ENCODE data around the gene PDILT.

Gene PDILT

GRCh38 chr16:20401066-20401465 is 3.5 kb downstream of the PDILT start:
- no peaks in the 10 kb centered on the region for H3K9me3 ChIP-seq (ENCODE audit: control insufficient read depth, low read length)
- DNase-seq (ENCODE audit: low read depth): no peak
- H3K36me3 ChIP-seq (ENCODE audit: control insufficient read depth, insufficient read depth, low read length, severe bottlenecking): no peaks in the 10 kb centered on the region
- no peak overlapping the region for H3K4me3 ChIP-seq (ENCODE audit: low read length)
- H3K27me3 ChIP-seq (replicated peaks; ENCODE audit: control insufficient read depth, insufficient read depth, low read length): peaks cover 3% of the 10 kb centered on the region
- no peak overlapping the region for H3K9ac ChIP-seq (ENCODE audit: low read length)
- H3K4me1 ChIP-seq (ENCODE audit: control insufficient read depth, insufficient read depth, low read length): no peaks in the 10 kb centered on the region

GRCh38 chr16:20399185-20399584 is 5.4 kb downstream of the PDILT start:
- Histone ChIP-seq H3K4me1 (ENCODE audit: control insufficient read depth, insufficient read depth, low read length) (peaks cover 2% of the 10 kb centered on the region), H3K36me3 (ENCODE audit: control insufficient read depth, insufficient read depth, low read length, severe bottlenecking) (no peaks in the 10 kb centered on the region)
- no peak for DNase-seq (ENCODE audit: low read depth)

GRCh38 chr16:20398603-20399002 is 5.9 kb downstream of the PDILT start:
- Histone ChIP-seq H3K4me1 (ENCODE audit: control insufficient read depth, insufficient read depth, low read length) (peaks cover 3% of the 10 kb centered on the region), H3K4me3 (ENCODE audit: low read length) (no peak overlapping the region), H3K9me3 (ENCODE audit: control insufficient read depth, low read length) (no peaks in the 10 kb centered on the region), H3K9ac (ENCODE audit: low read length) (no peak overlapping the region), H3K36me3 (ENCODE audit: control insufficient read depth, insufficient read depth, low read length, severe bottlenecking) (no peaks in the 10 kb centered on the region), H3K27me3 (replicated peaks; ENCODE audit: control insufficient read depth, insufficient read depth, low read length) (peaks cover 3% of the 10 kb centered on the region)
- no peak for DNase-seq (ENCODE audit: low read depth)

More at GRCh38 chr16:20399185-20399584, 5.4 kb downstream of the PDILT start:
- H3K27me3 ChIP-seq (replicated peaks; ENCODE audit: control insufficient read depth, insufficient read depth, low read length): peaks cover 3% of the 10 kb centered on the region
- H3K4me3 ChIP-seq (ENCODE audit: low read length): no peak overlapping the region
- H3K9ac ChIP-seq (ENCODE audit: low read length): no peak overlapping the region
- H3K9me3 ChIP-seq (ENCODE audit: control insufficient read depth, low read length): no peaks in the 10 kb centered on the region

- Histone ChIP-seq H3K9me3 (ENCODE audit: control insufficient read depth, low read length) (no peaks in the 10 kb centered on the region), H3K4me1 (ENCODE audit: control insufficient read depth, insufficient read depth, low read length) (peaks cover 3% of the 10 kb centered on the region), H3K36me3 (ENCODE audit: control insufficient read depth, insufficient read depth, low read length, severe bottlenecking) (no peaks in the 10 kb centered on the region), H3K4me3 (ENCODE audit: low read length) (no peak overlapping the region), H3K9ac (ENCODE audit: low read length) (no peak overlapping the region), H3K27me3 (replicated peaks; ENCODE audit: control insufficient read depth, insufficient read depth, low read length) (peaks cover 4% of the 10 kb centered on the region)
- DNase-seq (ENCODE audit: low read depth): no peak
Measured at GRCh38 chr16:20397468-20398074, 7.0 kb downstream of the PDILT start.

GRCh38 chr16:20396846-20397467 is 7.6 kb downstream of the PDILT start:
- peaks cover 3% of the 10 kb centered on the region for H3K4me1 ChIP-seq (ENCODE audit: control insufficient read depth, insufficient read depth, low read length)
- H3K9me3 ChIP-seq (ENCODE audit: control insufficient read depth, low read length): no peaks in the 10 kb centered on the region
- no peak for DNase-seq (ENCODE audit: low read depth)
- no peak overlapping the region for H3K4me3 ChIP-seq (ENCODE audit: low read length)
- no peaks in the 10 kb centered on the region for H3K36me3 ChIP-seq (ENCODE audit: control insufficient read depth, insufficient read depth, low read length, severe bottlenecking)
- no peak overlapping the region for H3K9ac ChIP-seq (ENCODE audit: low read length)
- H3K27me3 ChIP-seq (replicated peaks; ENCODE audit: control insufficient read depth, insufficient read depth, low read length): peaks cover 4% of the 10 kb centered on the region

GRCh38 chr16:20395946-20396345 is 8.6 kb downstream of the PDILT start:
- H3K27me3 ChIP-seq (replicated peaks; ENCODE audit: control insufficient read depth, insufficient read depth, low read length): peaks cover 4% of the 10 kb centered on the region
- peaks cover 3% of the 10 kb centered on the region for H3K4me1 ChIP-seq (ENCODE audit: control insufficient read depth, insufficient read depth, low read length)
- no peak overlapping the region for H3K4me3 ChIP-seq (ENCODE audit: low read length)
- H3K9me3 ChIP-seq (ENCODE audit: control insufficient read depth, low read length): no peaks in the 10 kb centered on the region
- H3K9ac ChIP-seq (ENCODE audit: low read length): no peak overlapping the region
- H3K36me3 ChIP-seq (ENCODE audit: control insufficient read depth, insufficient read depth, low read length, severe bottlenecking): no peaks in the 10 kb centered on the region
- no peak for DNase-seq (ENCODE audit: low read depth)

- H3K4me3 ChIP-seq (ENCODE audit: low read length): no peak overlapping the region
- peaks cover 3% of the 10 kb centered on the region for H3K4me1 ChIP-seq (ENCODE audit: control insufficient read depth, insufficient read depth, low read length)
- DNase-seq (ENCODE audit: low read depth): no peak
- no peaks in the 10 kb centered on the region for H3K36me3 ChIP-seq (ENCODE audit: control insufficient read depth, insufficient read depth, low read length, severe bottlenecking)
- H3K9me3 ChIP-seq (ENCODE audit: control insufficient read depth, low read length): no peaks in the 10 kb centered on the region
- peaks cover 5% of the 10 kb centered on the region for H3K27me3 ChIP-seq (replicated peaks; ENCODE audit: control insufficient read depth, insufficient read depth, low read length)
- no peak overlapping the region for H3K9ac ChIP-seq (ENCODE audit: low read length)
Measured at GRCh38 chr16:20393801-20394577, 10.5 kb downstream of the PDILT start.

GRCh38 chr16:20391045-20391444 is 13.5 kb downstream of the PDILT start:
- H3K27me3 ChIP-seq (replicated peaks; ENCODE audit: control insufficient read depth, insufficient read depth, low read length): peaks cover 21% of the 10 kb centered on the region
- no peaks in the 10 kb centered on the region for H3K9me3 ChIP-seq (ENCODE audit: control insufficient read depth, low read length)
- H3K36me3 ChIP-seq (ENCODE audit: control insufficient read depth, insufficient read depth, low read length, severe bottlenecking): no peaks in the 10 kb centered on the region
- H3K9ac ChIP-seq (ENCODE audit: low read length): no peak overlapping the region
- DNase-seq (ENCODE audit: low read depth): no peak
- peaks cover 3% of the 10 kb centered on the region for H3K4me1 ChIP-seq (ENCODE audit: control insufficient read depth, insufficient read depth, low read length)
- no peak overlapping the region for H3K4me3 ChIP-seq (ENCODE audit: low read length)

GRCh38 chr16:20388854-20389253 is 15.7 kb downstream of the PDILT start:
- no peaks in the 10 kb centered on the region for H3K4me1 ChIP-seq (ENCODE audit: control insufficient read depth, insufficient read depth, low read length)
- no peaks in the 10 kb centered on the region for H3K9me3 ChIP-seq (ENCODE audit: control insufficient read depth, low read length)
- no peaks in the 10 kb centered on the region for H3K36me3 ChIP-seq (ENCODE audit: control insufficient read depth, insufficient read depth, low read length, severe bottlenecking)
- H3K9ac ChIP-seq (ENCODE audit: low read length): no peak overlapping the region
- no peak overlapping the region for H3K4me3 ChIP-seq (ENCODE audit: low read length)
- peaks cover 28% of the 10 kb centered on the region for H3K27me3 ChIP-seq (replicated peaks; ENCODE audit: control insufficient read depth, insufficient read depth, low read length)
- DNase-seq (ENCODE audit: low read depth): no peak

GRCh38 chr16:20387978-20388377 is 16.6 kb downstream of the PDILT start:
- peaks cover 24% of the 10 kb centered on the region for H3K27me3 ChIP-seq (replicated peaks; ENCODE audit: control insufficient read depth, insufficient read depth, low read length)
- H3K4me1 ChIP-seq (ENCODE audit: control insufficient read depth, insufficient read depth, low read length): no peaks in the 10 kb centered on the region
- H3K9me3 ChIP-seq (ENCODE audit: control insufficient read depth, low read length): no peaks in the 10 kb centered on the region
- no peaks in the 10 kb centered on the region for H3K36me3 ChIP-seq (ENCODE audit: control insufficient read depth, insufficient read depth, low read length, severe bottlenecking)
- no peak overlapping the region for H3K4me3 ChIP-seq (ENCODE audit: low read length)
- no peak for DNase-seq (ENCODE audit: low read depth)
- no peak overlapping the region for H3K9ac ChIP-seq (ENCODE audit: low read length)

All from adipocyte (in vitro differentiated cells).